ENCODE measurements around the gene RTTN. TPM values are rescaled to one million over a fixed set of nuclear protein-coding genes. Genes with fewer than 3 reads are reported as not detected.

Gene RTTN
- total and polyA plus RNA-seq, 2 donors (not counting 3 experiments of a cell fraction or from before 2014, with no cell fraction given) = 3.1 to 17.4 TPM

GRCh38 chr18:70041459-70042050, 163.9 kb downstream of the RTTN start:
- Histone ChIP-seq H3K9ac (replicated peaks; ENCODE audit: extremely low read depth, insufficient read depth, low read length) (no peak overlapping the region), H4K20me1 (replicated peaks; ENCODE audit: control insufficient read depth, extremely low read depth, insufficient read depth, low read length) (no peaks in the 10 kb centered on the region), H3K36me3 (ENCODE audit: control insufficient read depth in 2 of 2, extremely low read depth in 1 of 2, insufficient read depth in 2 of 2, low read length in 2 of 2) (no peaks in the 10 kb centered on the region), H3K79me2 (ENCODE audit: control insufficient read depth, insufficient read depth, low read length) (no peaks in the 10 kb centered on the region), H3K4me2 (ENCODE audit: insufficient read depth, low read length) (no peak overlapping the region), H3K9me3 (replicated peaks; ENCODE audit: control insufficient read depth, insufficient read depth, low read length) (no peaks in the 10 kb centered on the region), H3K27me3 (ENCODE audit: control insufficient read depth in 2 of 2, insufficient read depth in 2 of 2, low read length in 2 of 2) (no peaks in the 10 kb centered on the region), H3K4me1 (ENCODE audit: control insufficient read depth, extremely low read depth, insufficient read depth, low read length) (peaks cover 13% of the 10 kb centered on the region), H3K9me1 (replicated peaks; ENCODE audit: control insufficient read depth, extremely low read depth, insufficient read depth, low read length) (no peaks in the 10 kb centered on the region), H3K27ac (ENCODE audit: insufficient read depth, low read depth, low read length) (no peak overlapping the region), H3K4me3 (replicated peaks in 1 of 3; ENCODE audit: insufficient read depth in 1 of 3, low read depth in 1 of 3, low read length in 3 of 3) (no peak overlapping the region), H2AFZ (ENCODE audit: low read depth, low read length) (no peak overlapping the region)
- DNase-seq (ENCODE audit: low read depth, low spot score) = no peak
- ChIA-PET POLR2A (no interaction called here), CTCF (no interaction called here)
- TF ChIP-seq CTCF (IDR thresholded peaks at IDR 0.05; ENCODE audit: extremely low read depth in 1 of 2, insufficient read depth in 1 of 2, low read depth in 1 of 2, low read length in 2 of 2) = no peak
- TF ChIP-seq FOS (IDR thresholded peaks at IDR 0.05; ENCODE audit: borderline replicate concordance, insufficient read depth, low read length) = no peak
- no peak for TF ChIP-seq MYC (IDR thresholded peaks at IDR 0.05; ENCODE audit: low read depth, low read length)
- no peak for TF ChIP-seq MAX (IDR thresholded peaks at IDR 0.05; ENCODE audit: insufficient read depth, insufficient read length)
- TF ChIP-seq POLR2AphosphoS5 (IDR thresholded peaks at IDR 0.05; ENCODE audit: insufficient read depth, low read depth, low read length) = no peak
- TF ChIP-seq POLR2A (IDR thresholded peaks at IDR 0.05; ENCODE audit: low read depth, low read length) = no peak
- no peak for TF ChIP-seq JUN (IDR thresholded peaks at IDR 0.05; ENCODE audit: borderline replicate concordance, insufficient read depth, insufficient read length, low read depth)
- TF ChIP-seq EZH2 (IDR thresholded peaks at IDR 0.05; ENCODE audit: borderline replicate concordance, low read depth, low read length, severe bottlenecking) = no peak
- TF ChIP-seq GATA2 (IDR thresholded peaks at IDR 0.05; ENCODE audit: insufficient read depth, insufficient read length, low read depth, low read length) = no peak
- FAIRE-seq = no peak
- no TSS peak for BruUV-seq (replicated peaks)
- intact Hi-C loops (cut with micrococcal nuclease) = no loop called here
- dilution Hi-C loops (cut with MboI; ENCODE audit: extremely low pct_ligation_motif_present, low sequenced_read_pairs) = no loop called here
